HL-60 (cell line): ENCODE data around the gene CUL2.

Experiments used
- CTCF ChIP-seq: IDR thresholded peaks from one replicate; pipeline ENCODE4 v1.5.1; 2011; ENCODE audit warnings: low read length, control low read depth, inconsistent platforms; ENCODE audit not compliant: insufficient read depth
- GABPA ChIP-seq: IDR thresholded peaks from 2 replicates; pipeline ENCODE4 v1.6.1; 2012; ENCODE audit warnings: low read depth
- POLR2AphosphoS5 ChIP-seq: IDR thresholded peaks from 2 replicates; pipeline ENCODE4 v1.6.1; 2012; ENCODE audit warnings: low read depth
- REST ChIP-seq: IDR thresholded peaks from 2 replicates; pipeline ENCODE4 v1.6.1; 2012; ENCODE audit warnings: low read depth; ENCODE audit not compliant: insufficient replicate concordance
- SPI1 ChIP-seq: IDR thresholded peaks from 2 replicates; pipeline ENCODE4 v1.6.1; 2012; ENCODE audit warnings: low read depth, mild to moderate bottlenecking, borderline replicate concordance

GRCh38 chr10:35042783-35043182, 47.4 kb downstream of the CUL2 start:
- TF ChIP-seq CTCF: no peak
- TF ChIP-seq POLR2AphosphoS5: no peak
- TF ChIP-seq REST: no peak
- no peak for TF ChIP-seq GABPA
- TF ChIP-seq SPI1: no peak
